GM18520 (cell line): ENCODE measurements around the gene CPNE4.
A peak's percentile ranks its signal among the peaks of the same experiment; 100 is the strongest.

ENCODE experiments used
- ATAC-seq: cut with Tn5 transposase; IDR thresholded peaks from one replicate; pipeline ENCODE4 v1.9.1; 2021; ENCODE audit not compliant: unreplicated experiment

Gene CPNE4

DNA sequence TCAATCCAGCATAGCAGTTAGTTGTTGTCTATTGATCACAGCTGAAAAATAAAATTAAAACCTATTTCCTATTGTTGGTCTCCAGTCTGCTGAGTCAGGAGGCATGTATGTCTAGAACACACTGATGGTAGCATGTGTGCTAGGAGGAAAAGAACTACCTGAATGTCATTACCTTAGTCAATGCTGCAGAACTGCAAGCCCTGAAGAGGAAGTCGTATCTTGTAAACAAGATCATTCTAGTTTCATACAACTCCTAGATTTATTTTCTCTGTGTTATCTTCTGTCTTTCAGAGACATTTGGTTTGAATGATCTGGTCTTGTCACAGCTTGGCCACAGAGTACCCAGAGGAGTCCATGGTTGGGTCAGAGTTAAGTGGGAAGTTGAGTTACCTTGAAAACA lies 422.1 kb downstream of the CPNE4 start:
- ATAC-seq, result no peak

DNA sequence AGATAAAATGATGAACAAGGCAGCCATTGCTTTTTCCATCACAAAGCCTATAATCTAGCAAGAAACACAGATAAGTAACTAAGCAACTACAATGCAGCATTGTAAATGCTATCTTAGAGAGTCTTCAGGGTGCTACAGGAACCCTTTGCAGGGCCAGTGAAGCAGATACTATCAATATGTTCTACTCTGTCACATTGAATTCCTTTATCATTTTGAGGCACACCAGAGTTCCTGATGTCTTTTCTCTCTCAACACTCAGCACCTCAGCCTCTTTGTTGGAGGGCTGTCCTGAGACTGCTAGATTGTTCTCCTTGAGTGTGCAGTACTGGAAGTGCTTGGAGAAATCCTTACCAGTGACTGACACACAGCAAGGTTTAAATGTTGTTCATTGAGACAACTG lies 424.6 kb downstream of the CPNE4 start:
- no peak for ATAC-seq

DNA sequence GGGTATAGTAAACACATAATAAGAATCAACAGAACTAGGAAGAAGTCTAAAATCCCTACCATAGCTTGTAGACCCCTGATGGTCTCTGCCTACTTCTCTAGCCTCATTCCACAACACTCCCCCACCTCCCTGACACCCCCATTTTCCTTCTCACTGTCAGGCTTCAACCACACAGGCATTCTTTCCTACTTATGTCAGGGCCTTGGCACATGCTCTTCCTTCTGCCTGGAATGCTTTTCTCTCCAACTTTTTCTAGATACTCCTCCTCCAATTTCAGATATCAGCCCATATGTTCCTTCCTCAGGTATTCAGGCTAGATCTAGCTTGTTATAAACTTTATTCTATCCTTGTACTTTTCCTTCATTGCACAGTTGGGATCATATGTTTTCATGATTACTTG lies 426.1 kb downstream of the CPNE4 start:
- no peak for ATAC-seq

DNA sequence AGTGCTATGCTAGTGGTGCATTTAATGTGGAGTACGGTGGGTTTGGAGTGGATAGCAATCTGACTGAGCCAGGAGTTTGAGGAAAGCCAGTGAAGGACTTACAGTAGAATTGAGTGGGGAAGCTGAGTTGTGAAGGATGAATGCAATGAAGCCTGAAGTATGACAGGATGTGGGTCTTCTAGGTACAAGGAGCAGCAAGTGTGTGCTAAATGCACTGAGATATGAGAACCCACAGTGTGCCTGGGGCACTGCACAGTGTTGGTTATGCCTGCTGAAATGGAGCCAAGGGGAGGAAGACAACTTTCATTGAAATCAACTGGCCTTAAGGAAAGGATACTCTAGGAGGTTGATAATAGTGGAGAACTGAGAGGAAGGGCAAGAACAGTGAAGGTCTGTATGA lies 426.5 kb downstream of the CPNE4 start:
- no peak for ATAC-seq

DNA sequence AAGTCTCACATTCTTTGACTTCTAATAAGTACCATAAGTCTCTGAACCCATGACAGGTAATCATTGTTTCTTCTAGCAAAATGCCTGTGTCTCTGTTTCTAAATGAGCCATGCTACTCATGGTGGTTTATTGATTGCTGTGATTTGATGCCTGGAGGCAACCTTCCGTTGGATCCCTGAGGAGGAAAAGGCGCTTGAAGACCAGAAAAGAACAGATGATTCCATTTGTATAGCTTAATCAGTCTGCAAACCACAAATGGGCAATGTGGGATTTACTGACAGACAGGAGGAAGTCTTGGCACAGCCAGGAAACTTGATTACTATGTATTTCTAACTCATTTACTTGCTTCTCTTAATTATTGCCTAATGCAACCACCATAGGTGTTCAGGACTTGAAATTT lies 428.9 kb downstream of the CPNE4 start:
- ATAC-seq, result no peak

DNA sequence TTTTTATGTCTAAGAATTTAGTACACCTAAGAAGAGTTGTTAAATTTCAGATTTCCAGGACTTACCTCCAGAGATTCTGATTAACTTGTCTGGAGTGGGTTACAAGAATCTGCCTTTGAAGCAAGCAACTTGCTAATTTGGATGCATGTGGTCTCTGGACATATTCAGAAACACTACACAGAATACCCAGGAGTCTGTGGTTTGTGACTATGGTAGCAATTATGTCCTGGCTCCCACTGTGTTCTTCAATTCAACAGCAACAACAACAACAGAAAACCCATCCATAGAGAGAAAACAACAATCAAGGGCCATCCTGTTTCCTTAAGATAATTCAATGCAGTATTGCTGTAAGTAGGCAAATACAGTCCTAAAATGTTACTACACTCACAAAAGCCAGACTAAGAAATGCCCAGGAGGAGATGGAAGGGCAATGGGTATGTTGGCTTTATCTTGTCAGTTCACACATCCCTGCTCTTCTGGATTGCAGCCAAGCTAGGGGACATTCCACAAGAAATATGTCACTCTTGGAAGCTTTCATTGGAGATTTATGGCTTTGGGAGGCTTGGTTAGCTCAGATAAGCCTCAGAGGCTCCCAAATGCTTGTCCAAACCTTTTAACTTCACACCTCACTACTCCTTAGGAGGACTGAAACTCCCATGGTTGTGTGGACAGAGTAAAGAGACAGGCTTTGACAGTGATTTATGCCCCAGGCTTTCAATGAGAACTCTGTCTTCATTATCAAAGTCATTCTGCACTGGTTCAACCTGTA lies 432.6 kb downstream of the CPNE4 start:
- no peak for ATAC-seq

DNA sequence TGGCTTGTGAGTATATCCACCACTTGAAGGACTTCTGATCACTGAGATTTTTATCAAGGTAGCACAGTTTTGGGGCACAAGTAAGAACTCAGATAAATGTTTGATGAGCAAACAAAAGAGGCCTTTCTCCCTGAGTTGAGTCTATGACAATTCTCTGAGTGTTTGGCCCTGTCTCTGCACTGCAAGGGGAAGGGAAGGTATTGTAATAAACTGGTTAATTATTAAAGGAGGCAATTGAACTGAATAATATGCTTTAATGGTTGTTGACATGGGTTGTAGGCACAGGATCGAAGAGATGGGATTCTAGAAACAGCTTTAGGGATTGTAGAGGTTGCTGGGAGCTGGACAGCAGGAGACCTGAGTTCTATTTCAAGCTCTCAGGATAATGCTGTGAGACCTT lies 437.0 kb downstream of the CPNE4 start:
- ATAC-seq, result no peak

DNA sequence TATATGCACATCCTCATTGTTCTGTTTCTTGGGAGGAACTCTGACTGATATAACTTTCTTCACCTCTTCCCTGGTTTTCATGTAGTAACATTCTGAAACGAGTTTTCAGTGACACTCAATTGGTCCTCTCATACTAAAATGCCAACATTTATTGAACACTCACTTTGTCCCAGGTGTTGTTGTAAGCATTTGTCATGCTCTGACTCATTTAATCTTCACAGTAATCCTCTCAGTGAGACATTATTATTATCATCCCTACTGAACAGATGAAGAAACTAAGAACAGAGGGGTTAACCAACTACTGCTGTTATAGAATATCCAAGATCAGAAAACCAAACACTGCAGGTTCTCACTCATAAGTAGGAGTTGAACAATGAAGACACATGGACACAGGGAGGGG lies 437.9 kb downstream of the CPNE4 start:
- no peak for ATAC-seq

DNA sequence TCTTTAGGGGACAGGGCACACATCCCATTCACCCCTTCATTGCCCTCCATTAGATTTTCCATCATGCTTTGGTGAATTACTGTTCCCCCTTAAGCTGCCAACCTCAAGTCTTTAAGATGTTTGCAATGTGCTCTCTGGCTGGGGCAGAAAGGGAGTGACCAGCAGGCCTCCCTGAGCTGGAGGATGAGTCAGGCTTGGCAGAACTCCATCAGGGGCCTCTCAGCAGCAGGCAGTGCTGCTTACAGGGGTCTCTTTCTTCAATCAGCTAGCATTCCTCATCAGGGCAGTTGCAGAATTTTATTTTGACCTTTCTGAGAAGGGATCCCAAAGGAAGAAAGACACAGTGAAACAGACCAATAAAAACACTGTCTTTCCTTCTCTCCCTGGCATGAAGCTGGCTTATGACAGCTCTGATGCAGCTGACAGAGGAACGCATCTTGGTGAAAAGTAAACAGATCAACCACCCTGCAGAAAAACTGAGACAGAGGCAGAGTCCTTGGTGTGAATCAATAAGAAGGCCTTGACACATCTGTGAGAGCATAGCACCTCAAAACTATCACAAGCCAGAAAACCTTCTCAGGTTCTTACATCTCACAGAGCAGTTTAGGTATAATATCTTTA lies 443.3 kb downstream of the CPNE4 start:
- no peak for ATAC-seq

DNA sequence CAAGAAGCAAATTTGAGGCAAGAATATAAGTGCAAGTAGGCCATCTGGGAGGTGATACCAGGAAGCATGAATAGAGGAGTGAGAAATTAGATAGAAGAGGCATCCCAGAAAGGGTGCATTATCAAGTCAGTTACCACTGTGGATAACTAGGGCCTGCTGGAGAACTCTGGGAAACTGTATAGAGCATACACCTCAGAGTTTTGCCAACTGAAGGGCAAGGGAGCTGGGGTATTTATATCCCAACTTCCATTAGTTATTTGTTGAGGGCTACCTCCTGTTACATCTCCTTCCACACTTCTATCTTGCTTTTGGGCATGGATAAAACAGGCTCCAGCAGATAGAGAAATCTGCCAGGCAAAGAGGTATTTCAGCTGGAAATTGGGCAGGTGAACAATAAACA lies 448.5 kb downstream of the CPNE4 start:
- ATAC-seq, result no peak

DNA sequence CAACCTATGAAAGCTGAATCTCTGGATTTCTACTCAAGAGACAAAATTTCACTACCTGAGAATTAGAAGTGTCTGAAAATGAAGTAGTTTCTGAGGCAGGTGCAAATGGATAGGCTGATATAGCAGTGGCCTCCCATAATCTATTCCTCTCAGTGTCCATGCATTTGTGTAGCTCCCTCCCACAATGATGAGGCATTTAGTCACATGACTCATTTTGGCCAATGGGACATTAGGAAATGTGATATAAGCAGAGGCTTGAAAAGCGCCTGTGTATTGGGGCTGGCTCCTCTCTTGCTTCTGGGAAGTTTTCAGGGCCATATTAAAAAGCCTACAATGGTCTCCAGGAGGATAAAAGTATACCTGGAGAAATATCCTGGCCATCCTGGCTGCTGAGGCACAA lies 452.4 kb downstream of the CPNE4 start:
- ATAC-seq, result no peak

DNA sequence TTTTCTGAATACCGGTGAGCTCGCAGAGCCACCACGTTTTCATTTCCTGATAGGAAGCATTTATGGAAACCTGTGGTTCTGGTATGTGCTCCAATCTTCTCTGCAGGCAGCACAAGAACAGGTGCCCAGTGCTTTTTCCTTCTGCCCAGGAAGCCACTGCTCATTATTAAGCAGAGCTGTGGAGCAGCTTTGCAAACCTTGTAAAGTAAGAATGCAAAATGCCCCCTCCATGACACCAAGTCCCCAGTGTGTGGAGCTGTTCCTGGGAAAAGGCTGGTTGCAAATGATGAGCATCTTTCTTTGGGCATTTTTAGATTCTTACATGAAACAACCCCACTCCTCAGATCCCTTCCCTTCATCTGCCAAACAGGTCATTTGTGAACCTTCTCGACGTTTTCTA lies 466.4 kb downstream of the CPNE4 start:
- no peak for ATAC-seq

DNA sequence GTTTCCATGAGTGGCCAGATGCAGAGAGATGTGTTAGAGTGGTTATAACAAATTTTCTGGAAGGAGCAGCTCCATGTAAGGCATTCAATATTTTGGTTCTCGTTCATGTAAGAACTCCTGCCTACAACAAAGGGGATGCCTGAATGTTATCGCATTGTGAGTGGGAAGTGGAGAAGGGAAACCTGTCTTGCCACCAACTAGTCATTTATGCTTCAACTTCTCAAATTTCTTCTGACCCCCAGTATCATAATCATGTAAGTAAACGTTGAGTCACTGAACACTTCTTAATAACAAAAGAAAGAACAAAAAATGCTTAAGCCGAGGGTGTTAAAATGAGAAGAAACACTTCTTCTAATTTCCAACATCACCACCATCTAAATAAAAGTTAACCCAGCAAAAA lies 470.0 kb downstream of the CPNE4 start:
- no peak for ATAC-seq

DNA sequence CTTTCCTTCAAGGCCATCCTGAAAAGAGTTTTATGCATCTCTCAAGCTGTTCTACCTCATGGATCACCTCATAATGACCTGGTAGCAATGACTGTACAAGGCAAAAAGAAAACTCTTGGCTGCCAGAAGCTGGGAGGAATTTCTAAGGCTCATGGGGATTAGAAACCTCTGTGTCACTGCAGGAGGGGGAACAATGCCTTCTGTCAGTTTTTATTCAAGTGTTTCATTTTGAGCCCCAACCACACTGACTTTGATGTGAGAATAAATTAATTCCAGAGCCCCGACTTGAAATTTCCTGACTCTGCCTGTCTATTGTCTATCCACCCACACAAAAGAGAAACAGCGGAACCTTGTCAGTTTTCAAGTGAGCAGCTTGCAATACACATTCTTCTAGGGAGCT lies 473.3 kb downstream of the CPNE4 start:
- ATAC-seq, result no peak

DNA sequence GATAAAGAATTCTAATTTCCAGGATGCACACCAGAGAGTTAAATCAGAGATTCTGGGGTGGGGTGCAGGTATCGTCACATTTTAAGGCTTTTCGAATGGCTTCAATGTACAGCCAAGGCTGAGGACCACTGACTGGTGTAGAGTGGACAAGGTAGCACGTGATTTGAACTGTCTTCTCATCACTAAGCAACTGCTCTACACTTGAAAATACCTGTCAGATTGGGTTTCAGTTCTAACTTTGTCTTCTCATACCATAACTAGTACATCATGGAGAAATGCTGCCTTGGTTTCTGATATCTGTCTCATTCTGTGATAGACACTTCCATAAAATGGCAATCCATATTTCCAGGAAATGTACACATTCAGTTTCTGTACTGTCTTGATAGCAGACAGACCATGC lies 474.0 kb downstream of the CPNE4 start:
- no peak for ATAC-seq

DNA sequence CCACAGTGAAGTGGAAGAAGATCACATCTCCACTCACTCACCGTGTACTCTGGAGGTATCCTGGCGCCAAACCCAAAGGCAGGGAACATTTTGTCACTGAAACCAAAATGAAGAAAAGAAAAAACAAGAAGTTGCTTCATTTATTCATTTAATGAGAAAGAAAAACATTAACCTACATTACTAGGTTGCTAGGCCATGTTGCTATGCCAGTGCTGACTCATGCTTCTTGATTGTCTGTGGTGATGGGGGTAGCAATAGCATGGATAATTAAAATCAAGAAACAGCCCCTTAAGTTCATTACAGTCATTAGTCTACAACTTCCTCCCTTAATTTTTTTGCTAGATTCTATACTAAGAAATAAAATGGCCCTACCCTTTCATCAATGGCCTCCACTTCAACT lies 479.4 kb downstream of the CPNE4 start:
- ATAC-seq, result no peak

DNA sequence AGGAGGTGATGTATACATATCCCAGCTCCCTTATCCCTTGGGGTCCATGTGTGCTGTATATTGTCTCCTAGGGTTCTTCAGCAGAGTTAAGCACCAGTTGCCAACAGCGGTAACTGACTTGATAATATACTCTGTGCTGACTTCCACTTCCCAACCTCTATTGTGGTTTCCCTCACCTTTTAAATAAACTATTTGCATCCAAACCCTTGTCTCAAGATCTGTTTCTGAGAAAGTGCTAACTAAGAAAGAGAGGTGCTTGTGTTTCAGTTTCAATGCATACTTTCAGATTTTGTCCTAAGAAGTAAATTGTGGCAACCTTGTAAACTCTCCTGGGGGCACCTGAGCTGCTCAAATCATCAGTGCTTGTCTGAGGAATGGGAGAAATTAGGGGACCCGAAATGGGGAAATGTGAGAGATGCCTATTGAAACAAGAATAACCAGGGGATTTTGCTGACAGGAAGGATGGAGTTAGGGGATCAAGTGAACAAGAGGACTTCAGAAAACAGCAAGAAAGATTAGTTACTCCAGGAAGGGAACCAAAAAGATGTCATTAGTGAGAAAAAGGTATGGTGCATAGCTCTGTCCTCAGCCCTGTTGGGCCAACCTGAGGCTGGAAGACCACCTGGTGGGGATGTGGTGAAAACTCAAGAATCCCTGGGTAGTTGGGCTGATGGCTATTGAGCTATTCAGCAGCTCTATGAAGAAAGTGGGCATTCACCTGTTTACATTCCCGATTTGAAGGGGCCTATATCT lies 481.1 kb downstream of the CPNE4 start:
- ATAC-seq, result peak; percentile 88

DNA sequence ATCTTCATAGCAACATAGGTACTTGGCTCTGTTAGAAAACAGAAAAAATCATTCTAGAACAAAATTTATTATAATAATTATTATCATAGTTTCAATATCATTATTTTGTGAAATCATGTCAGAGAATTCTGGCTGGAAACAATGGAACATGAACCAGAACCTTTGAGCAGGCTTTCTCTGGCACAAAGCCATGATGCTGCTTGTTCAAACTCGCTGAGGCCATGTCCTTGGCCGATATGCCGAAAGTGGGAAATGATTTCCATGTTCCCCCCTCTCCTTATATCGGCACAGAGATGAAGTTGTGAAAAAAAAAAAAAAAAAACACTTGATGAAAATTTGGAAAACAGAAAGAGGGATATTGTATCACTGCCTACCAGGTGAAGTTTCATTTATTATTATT lies 483.1 kb downstream of the CPNE4 start:
- ATAC-seq, result no peak

DNA sequence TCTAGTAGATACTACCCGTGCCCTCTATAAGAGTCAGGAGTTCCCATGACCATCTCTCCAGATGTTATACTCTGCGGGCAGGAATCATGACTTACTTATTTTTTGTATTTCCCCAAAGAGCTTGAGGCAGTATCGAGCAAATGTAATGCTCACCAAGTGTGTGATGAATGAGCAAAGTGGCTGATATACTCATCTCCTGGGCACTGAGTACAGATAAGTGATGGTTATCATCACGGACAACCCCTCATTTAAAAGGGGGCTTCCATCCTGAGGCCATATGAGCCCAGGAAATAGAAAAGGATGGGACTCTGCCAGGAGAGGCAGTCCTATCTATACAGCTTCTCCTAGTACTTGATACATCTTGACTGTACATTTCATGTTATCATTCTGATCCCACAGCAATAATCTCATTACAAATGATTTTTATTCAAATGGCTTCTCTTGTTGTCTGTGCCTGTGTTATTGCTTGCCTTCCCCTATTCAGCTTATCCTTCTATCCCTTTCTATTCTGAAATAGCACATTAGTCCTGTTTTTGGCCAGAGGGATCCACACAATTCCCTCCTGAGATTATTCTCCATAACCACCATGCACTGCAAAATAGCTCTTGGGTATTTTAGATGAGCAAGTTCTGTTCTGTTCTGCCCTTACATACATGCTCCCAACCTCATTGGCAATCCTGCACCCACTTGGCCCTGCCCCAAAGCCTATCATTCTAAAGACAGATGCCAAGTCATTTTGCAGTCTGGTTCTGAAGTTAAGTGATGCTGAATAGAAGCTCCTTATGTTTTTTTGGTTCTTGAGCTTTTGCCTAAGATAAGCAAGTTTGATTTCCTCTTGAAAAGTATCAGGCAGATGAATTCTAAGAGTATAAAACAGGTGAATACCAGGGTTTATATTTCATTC lies 484.0 kb downstream of the CPNE4 start:
- no peak for ATAC-seq

DNA sequence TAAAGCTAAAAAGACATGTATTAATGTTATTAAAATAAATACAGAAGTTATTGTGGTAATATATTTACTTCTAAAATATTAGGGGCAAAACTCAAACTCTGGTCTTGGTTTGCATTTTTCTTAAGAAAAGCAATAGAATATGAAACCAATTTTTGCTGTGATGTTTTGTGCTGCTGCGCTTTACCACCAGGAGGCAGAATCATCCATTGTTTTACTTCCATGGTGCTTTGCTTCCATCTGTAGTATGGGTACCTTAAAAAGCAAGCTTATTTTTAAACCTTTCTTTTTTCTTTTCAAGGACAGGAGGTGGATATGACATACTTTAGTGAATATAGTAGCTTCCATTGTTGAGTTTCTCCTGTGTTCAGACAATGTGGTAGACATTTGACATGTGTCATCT lies 485.5 kb downstream of the CPNE4 start:
- ATAC-seq, result no peak

DNA sequence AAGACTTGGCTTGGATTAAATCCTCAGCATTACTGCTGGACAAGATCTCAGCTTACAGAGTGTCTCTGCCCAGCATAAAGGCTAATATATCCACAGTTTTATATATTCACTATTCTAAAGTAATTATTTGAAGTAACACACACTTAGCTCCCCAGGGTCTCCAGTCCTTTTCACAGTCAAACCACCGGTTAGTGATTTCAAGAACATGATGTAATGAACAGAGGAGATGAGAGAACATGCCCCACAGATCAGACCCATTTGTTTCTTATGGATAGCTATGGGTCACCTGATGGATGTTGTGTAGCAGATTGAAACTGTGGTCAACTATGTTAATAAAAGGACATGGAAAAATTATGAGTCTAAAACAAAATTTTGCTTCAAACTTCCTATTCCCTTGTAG lies 487.2 kb downstream of the CPNE4 start:
- no peak for ATAC-seq
